Thyroid gland (tissue), 4 donors: Measurements from ENCODE around the gene COL26A1.

Source experiments
- CTCF ChIP-seq, 6 experiments: fragments of 200-600 bp in 3 of 6; fragments of 450-650 bp in 3 of 6; sonication (generic) in 3 of 6; IDR thresholded peaks; one replicate each; pipeline ENCODE4 v1.5.1; 2016 to 2019; ENCODE audit warnings: antibody characterized with exemption in 6 of 6, mild to moderate bottlenecking in 2 of 6, inconsistent platforms in 1 of 6, moderate library complexity in 1 of 6
- POLR2A ChIP-seq, 2 donors: fragments of 450-650 bp; IDR thresholded peaks; one replicate each; pipeline ENCODE4 v1.6.1; 2017; ENCODE audit warnings: antibody characterized with exemption in 2 of 2, mild to moderate bottlenecking in 2 of 2, moderate library complexity in 1 of 2

GRCh38 chr7:101363734-101364374 is 1.2 kb downstream of the COL26A1 start:
- TF ChIP-seq CTCF (IDR thresholded peaks at IDR 0.05) (peak; percentile 62 to 91 (median 82)), POLR2A (IDR thresholded peaks at IDR 0.05) (no peak)
